HFFc6 (cell line): ENCODE data around the gene TMEM135. TPM values are rescaled to one million over a fixed set of nuclear protein-coding genes. Genes with fewer than 3 reads are reported as not detected.

Experiments used
- DNase-seq: peaks from one replicate; pipeline ENCODE4 v3.0.0-alpha.2; 2018
- H3K27ac Mint-ChIP-seq: 2 replicates; pipeline ENCODE4 v1.8.0; 2020; ENCODE audit warnings: mild to moderate bottlenecking, mixed read lengths
- H3K27me3 Mint-ChIP-seq: 2 replicates; pipeline ENCODE4 v1.8.0; 2021; ENCODE audit warnings: mild to moderate bottlenecking, moderate library complexity, mixed read lengths; ENCODE audit not compliant: insufficient read depth
- H3K36me3 Mint-ChIP-seq: 2 replicates; pipeline ENCODE4 v1.8.0; 2021; ENCODE audit warnings: low read depth, mixed read lengths
- H3K4me1 Mint-ChIP-seq: 2 replicates; pipeline ENCODE4 v1.8.0; 2020; ENCODE audit warnings: low read depth, mixed read lengths
- H3K4me3 Mint-ChIP-seq: 2 replicates; pipeline ENCODE4 v1.8.0; 2020; ENCODE audit warnings: mild to moderate bottlenecking, moderate library complexity, mixed read lengths
- H3K9me3 Mint-ChIP-seq: 2 replicates; pipeline ENCODE4 v1.8.0; 2020; ENCODE audit warnings: mild to moderate bottlenecking, mixed read lengths
- total RNA-seq, 6 experiments: library from RNA; stranded (reverse); fragmentation: NEBNext Ultra II Directional; extraction: Animal tissue kit (Norgen Biotek cat#: 25700); gene quantifications; 2 replicates in 1 of 6; 3 replicates in 5 of 6; pipeline ENCODE4 v1.2.3, GENCODE V29; 2021
- TF ChIP-seq, protein P1 (sequence below): fragments of 200-600 bp; sonication (generic); IDR thresholded peaks from 2 replicates; pipeline ENCODE4 v1.5.0; 2021; ENCODE audit warnings: antibody characterized with exemption, mild to moderate bottlenecking

Gene TMEM135
- total RNA-seq, 6 experiments from 2014 or later: 13.1 to 28.3 (median 20.5) TPM

DNA sequence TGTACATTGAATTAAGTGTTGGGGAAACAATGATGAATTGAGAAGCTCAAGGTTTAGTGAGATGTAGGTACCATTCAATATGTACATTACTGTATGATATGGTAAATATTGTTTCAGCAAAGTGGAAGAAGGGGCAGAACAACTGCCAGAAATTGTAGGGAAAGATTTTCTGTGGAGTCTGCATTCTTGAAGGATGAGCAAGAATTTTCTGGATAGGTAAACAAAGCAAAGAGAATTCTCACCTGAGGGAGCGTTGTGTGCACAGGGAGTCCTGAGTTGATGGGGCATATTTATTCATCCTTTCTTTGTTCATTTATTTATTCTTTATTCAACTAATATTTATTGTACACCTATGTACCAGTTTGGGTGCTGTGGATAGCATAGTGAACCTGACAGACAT lies 83.2 kb downstream of the TMEM135 start:
- Mint-ChIP-seq H3K4me1 (no peaks in the 10 kb centered on the region), H3K27me3 (no peaks in the 10 kb centered on the region), H3K9me3 (no peaks in the 10 kb centered on the region), H3K27ac (no peak overlapping the region), H3K4me3 (no peak overlapping the region), H3K36me3 (no peaks in the 10 kb centered on the region)
- no peak for DNase-seq
- TF ChIP-seq, protein P1, sequence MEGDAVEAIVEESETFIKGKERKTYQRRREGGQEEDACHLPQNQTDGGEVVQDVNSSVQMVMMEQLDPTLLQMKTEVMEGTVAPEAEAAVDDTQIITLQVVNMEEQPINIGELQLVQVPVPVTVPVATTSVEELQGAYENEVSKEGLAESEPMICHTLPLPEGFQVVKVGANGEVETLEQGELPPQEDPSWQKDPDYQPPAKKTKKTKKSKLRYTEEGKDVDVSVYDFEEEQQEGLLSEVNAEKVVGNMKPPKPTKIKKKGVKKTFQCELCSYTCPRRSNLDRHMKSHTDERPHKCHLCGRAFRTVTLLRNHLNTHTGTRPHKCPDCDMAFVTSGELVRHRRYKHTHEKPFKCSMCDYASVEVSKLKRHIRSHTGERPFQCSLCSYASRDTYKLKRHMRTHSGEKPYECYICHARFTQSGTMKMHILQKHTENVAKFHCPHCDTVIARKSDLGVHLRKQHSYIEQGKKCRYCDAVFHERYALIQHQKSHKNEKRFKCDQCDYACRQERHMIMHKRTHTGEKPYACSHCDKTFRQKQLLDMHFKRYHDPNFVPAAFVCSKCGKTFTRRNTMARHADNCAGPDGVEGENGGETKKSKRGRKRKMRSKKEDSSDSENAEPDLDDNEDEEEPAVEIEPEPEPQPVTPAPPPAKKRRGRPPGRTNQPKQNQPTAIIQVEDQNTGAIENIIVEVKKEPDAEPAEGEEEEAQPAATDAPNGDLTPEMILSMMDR: no peak

DNA sequence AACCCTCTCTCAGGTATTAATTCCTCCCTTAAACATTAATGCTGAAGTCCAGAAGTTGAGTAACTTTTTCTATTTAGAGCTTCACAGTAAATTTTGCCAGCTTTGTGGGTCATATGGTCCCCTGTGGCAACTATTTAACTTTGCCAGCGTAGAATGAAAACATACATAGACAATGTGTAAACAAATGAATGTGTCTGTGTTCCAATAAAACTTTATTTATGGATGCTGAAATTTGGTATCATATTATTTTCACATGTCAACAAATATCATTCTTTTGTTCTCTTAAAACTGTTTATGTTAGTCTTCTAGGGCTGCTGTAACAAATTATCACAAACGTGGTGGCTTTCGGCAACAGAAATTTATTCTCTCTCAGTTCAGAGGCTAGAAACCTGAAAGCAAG lies 85.1 kb downstream of the TMEM135 start:
- H3K27me3 Mint-ChIP-seq: no peaks in the 10 kb centered on the region
- H3K4me3 Mint-ChIP-seq: no peak overlapping the region
- no peaks in the 10 kb centered on the region for H3K4me1 Mint-ChIP-seq
- H3K27ac Mint-ChIP-seq: no peak overlapping the region
- TF ChIP-seq, protein P1: no peak
- no peaks in the 10 kb centered on the region for H3K36me3 Mint-ChIP-seq
- no peak for DNase-seq
- H3K9me3 Mint-ChIP-seq: no peaks in the 10 kb centered on the region

DNA sequence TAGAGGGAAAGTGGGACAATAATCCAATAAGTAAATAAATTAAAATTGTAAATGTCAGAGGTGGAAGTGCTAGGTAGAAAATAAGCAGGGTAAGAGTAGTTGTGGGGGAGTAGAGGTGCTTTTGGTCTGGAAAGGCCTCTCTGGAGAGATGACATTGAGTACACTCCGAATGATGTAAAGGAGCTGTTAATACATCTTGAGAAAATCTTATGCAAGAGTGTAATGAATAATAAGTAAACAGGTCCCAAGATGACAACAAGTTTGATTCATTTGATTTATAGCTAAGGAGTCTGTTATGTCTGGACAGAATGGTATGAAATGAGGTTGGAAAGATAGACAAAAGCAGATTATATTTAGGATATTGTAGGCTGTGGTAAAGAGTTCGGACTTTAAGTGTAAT lies 87.5 kb downstream of the TMEM135 start:
- no peak for DNase-seq
- TF ChIP-seq, protein P1: no peak
- Mint-ChIP-seq H3K27me3 (no peaks in the 10 kb centered on the region), H3K4me1 (no peaks in the 10 kb centered on the region), H3K27ac (no peak overlapping the region), H3K36me3 (no peaks in the 10 kb centered on the region), H3K4me3 (no peak overlapping the region), H3K9me3 (no peaks in the 10 kb centered on the region)

DNA sequence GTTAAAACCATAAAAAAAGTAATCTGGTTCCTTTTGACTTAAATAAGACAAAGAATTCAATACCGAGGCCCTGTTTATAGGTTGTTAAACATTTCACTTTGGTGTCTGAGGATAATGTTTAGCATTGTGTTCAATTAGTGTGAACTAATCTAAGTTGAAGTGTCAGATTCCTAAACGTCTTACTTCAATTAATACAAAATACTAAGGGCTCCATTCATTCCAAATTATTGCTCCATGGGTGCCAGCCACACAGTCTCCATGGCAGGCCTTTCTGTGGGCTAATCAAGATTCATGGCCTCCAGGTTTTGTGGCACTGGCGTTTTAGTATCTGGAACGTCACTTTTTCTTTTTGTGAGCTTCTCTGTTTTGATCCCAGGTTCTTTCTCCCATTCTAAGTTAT lies 89.4 kb downstream of the TMEM135 start:
- no peak for DNase-seq
- Mint-ChIP-seq H3K4me3 (no peak overlapping the region), H3K36me3 (no peaks in the 10 kb centered on the region), H3K27ac (no peak overlapping the region), H3K27me3 (no peaks in the 10 kb centered on the region), H3K9me3 (no peaks in the 10 kb centered on the region), H3K4me1 (no peaks in the 10 kb centered on the region)
- TF ChIP-seq, protein P1: no peak

DNA sequence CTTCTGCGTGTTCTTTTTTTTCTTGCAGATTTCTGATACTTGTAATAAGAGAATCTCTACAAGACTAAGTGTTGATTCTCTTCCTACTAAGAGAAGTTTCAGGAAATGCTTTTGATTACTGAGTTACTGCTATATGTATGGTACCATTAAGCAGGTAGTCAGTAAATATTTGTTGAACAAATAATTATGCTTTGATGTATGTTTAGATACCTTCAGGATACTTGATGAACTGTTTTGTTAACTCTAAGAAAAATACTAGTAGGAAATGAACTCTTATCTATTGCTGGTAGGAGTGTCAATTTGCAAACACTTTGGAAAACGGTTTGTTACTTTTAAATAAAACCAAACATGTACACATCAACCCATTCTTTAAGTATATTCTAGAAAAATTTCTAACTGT lies 90.6 kb downstream of the TMEM135 start:
- Mint-ChIP-seq H3K36me3 (no peaks in the 10 kb centered on the region), H3K9me3 (no peaks in the 10 kb centered on the region), H3K27ac (no peak overlapping the region), H3K27me3 (no peaks in the 10 kb centered on the region), H3K4me3 (no peak overlapping the region), H3K4me1 (no peaks in the 10 kb centered on the region)
- DNase-seq: no peak
- TF ChIP-seq, protein P1: no peak

DNA sequence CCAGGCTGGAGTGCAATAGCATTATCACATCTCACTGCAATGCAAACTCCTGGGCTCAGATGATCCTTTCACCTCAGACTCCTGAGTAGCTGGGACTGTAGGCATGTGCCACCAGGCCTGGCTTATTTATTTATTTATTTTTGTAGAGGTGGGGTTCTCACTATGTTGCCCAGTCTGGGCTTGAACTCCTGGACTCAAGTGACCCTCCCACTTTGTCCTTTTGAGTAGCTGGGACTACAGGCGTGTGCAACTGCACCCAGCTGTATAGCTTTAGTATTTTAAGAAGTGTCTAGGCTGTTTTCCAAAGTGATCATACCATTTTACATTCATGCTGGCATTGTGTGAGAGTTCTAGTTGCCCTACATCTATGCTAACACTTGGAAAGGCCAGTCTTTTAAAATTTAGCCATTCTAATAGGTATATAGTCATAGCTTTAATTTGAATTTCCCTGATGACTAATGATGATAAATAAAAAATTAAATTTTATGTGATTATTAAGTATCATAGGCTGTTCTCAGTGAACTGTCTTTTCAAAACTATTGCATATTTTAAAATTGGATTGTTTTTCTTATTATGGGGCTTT lies 96.9 kb downstream of the TMEM135 start:
- H3K27ac Mint-ChIP-seq: no peak overlapping the region
- no peak for DNase-seq
- no peaks in the 10 kb centered on the region for H3K36me3 Mint-ChIP-seq
- no peaks in the 10 kb centered on the region for H3K9me3 Mint-ChIP-seq
- TF ChIP-seq, protein P1: no peak
- H3K27me3 Mint-ChIP-seq: no peaks in the 10 kb centered on the region
- no peak overlapping the region for H3K4me3 Mint-ChIP-seq
- H3K4me1 Mint-ChIP-seq: peaks cover 10% of the 10 kb centered on the region
